GM18505 (cell line): ENCODE results near the gene SMARCC1.

Source experiments
- ATAC-seq: cut with Tn5 transposase; IDR thresholded peaks from one replicate; pipeline ENCODE4 v1.9.1; 2021; ENCODE audit not compliant: unreplicated experiment
- POLR2A ChIP-seq: IDR thresholded peaks from 4 replicates; pipeline ENCODE4 v1.6.1; 2011; ENCODE audit warnings: borderline replicate concordance; ENCODE audit not compliant: insufficient read depth, insufficient read length; ENCODE audit errors: extremely low read depth

Gene SMARCC1

DNA sequence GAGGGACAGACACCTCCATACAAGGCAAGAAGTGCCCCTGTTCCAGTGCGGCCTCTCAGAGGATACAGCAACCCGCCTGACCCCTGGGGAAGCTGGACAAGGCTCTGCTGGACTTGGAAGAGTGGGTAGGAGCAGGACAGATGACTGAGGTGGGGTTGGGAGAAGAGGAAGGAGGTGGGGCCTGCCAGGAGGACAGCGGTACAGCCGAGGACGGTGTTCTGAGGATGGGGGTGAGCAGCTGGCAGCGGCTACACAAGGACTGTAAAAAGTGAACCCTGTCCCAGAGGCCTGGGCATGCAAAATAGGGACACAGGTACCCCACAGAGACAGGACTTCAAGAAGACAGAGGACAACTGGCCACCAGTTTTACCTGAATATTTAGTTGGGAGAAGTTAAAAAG lies 244.7 kb downstream of the SMARCC1 start:
- no peak for TF ChIP-seq POLR2A
- ATAC-seq, result no peak

GRCh38 chr3:47536221-47536891 lies 245.3 kb downstream of the SMARCC1 start:
- TF ChIP-seq POLR2A, result no peak
- no peak for ATAC-seq
